GM19438 (cell line): ENCODE measurements around the gene LOXHD1.

ENCODE experiments used
- ATAC-seq: cut with Tn5 transposase; IDR thresholded peaks from one replicate; pipeline ENCODE4 v1.9.1; 2021; ENCODE audit warnings: low read depth; ENCODE audit not compliant: unreplicated experiment

The LOXHD1 gene

DNA sequence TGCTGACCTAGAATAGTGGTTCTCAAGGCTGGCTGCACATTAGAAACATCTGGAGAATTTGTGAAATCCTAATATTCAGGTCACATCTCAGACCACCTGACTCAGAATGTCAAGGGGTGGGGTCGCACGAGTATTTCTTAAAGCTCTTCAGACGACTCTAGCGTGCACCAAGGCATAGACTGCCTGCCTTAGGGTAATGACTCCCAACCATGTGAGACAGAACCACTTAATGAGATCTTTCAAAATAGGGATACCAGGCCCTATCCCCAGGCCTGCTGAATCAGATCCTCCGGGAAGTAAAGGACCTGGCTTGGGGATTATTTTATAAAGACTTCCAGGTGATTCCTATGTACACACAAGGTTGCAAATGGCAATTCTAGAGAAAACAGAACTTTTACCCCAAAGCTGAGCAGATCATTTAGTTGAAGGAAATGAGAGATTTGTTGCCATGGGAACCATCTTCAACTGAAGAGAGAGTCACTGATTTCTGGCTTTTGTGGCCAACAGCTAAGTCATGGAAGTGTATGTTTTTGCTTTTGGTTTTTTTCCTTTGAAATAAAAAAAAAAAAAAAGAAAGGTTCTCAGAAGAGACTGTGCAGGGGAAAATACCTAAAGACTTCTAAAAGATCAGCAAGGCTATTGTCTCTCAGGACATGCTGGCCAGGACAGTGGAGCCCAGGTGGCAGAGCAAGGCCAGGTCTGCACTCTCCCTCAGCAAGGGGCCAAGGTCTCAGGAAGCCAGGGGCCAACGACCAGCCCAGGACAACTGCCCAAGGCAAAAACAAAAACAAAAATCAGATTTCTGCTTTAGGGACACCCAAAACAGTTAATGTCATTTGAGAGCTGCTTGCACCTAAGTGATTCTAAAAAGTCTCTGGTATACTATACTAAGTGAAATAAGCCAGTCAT lies 15.3 kb upstream of the LOXHD1 start:
- no peak for ATAC-seq

DNA sequence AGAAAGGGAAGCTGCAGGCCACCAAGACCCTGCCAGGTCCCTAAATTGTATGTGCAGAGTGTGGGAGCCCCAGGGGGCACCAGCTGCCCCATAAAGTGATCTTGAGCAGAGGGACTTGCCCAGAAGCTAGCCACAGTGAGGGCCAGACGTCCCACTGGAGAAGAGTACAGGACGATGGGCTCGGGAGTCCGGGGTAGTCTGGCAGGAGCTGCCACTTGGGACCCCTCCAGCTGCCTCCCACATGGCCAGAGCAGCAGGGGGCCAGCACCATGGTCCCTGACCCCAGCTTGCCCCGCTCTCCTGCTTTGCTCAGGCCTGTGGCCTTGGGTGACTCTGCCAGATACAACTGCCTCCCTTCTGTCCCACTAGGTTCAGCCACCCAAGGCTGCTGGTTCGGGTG lies 11.7 kb upstream of the LOXHD1 start:
- no peak for ATAC-seq

GRCh38 chr18:46668135-46668534 lies 11.1 kb upstream of the LOXHD1 start:
- no peak for ATAC-seq

DNA sequence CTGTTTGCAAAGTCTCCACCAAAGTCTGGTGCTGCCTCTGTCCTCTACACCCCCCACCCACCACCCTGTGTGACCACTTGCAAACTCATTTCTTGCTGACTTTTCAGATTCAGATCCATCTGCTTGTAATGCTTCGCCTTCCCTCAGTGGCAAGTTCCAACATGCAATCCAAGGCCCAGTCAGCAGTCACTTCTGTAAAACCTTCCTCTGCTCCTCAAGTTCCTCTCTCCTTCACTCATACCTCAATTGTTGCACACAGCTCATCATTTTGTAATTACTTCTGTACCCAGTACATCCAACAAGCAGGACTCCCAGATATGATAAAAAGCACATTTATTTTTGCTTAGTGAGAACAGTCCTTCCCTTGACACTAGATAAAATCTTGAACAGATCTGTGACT lies 6.5 kb upstream of the LOXHD1 start:
- ATAC-seq = no peak

- ATAC-seq = no peak
These were observed 4.1 kb upstream of the LOXHD1 start for GRCh38 chr18:46660957-46661749.

DNA sequence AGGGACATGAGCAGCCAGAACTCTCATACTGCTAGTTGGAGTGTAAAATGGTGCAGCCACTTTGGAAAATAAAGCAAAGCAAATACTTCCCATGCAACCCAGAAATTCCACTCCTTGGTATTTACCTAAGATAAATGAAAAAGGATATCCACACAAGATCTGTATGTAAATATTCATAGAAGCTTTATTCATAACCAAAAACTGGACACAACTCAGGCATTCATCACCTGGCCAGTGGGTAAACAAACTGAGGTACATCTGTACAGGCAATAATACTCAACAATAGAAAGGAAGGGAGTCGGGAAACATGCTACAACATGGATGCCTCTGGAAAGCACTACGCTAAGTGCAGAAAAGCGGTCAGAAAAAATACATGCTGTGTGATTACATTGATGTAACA lies 2.5 kb upstream of the LOXHD1 start:
- no peak for ATAC-seq

- no peak for ATAC-seq
These were observed 500 bp downstream of the LOXHD1 start for GRCh38 chr18:46656326-46657114.

DNA sequence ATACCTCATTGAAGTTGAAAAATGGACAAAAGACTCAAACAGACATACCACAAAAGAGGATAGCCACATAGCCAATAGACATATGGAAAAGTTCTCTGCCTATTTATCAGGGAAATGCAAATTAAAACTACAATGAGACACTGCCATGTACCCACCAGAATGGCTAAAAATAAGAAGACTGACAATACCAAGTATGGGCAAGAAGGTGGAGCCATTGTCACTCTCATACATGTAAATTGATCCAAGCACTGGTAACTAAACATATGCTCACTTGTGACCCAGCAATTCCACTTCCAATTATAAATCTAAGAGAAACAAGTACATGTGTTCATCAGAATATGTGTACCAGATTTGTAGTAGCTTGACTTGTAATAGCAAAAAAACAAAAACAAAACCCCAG lies 4.6 kb downstream of the LOXHD1 start:
- no peak for ATAC-seq

- no peak for ATAC-seq
These were observed 6.3 kb downstream of the LOXHD1 start for GRCh38 chr18:46650681-46651080.

DNA sequence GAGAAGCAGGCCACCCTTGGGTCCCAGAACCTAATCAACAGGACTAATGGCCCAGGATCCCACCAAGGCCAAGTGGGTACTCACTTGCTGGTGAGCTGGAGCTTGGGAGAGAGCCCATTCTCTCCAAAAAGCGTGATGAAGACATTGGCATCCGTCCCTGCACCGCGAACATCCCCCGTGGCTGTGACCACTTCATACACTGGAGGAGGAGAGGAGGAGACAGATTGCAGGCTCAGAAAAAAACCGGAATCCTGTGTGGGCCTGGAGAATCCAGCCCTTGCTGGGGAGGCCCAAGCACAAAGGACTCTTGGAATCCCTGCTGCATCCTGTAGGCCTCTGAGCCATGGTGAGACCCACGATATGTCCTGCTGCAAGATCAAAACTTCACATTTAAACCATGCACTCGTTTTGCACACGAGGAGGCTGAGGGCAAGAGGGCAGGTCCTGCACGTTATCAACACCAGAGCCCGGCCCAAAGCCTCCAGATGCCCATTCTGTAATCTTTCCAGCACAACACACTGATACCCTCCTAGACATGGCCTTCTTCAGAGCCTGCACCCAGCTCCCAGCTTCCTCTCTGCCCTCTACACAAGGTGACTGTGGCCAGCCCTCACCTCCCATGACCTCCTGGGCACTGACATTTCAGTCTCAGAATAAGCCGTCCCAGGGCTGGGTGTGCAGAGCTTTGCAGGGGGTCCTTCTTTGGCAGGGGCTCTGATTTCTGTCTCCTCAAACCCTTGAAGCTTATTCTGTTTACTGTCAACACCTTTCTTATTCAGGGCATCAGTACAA lies 7.8 kb downstream of the LOXHD1 start:
- ATAC-seq = no peak

DNA sequence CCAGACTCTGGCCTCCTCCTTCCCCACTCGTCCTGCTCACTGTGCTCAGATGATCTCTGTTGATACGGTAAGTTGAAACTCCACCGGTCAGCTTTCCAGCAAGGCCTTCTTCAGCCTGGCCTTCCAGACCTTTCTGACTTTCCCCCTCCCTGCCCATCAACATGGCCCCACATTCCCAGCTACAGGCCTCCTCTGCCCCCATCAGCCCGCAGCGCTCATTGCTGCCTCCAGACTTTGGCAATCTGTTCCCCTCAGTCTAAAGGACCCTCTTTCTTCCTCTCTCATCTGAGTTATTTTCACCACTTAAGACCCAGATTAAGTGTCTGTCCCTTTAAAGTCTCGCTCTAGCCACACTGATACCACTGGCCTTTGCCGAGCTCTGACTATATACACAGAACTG lies 10.6 kb downstream of the LOXHD1 start:
- ATAC-seq = no peak

- ATAC-seq = no peak
These were observed 14.5 kb downstream of the LOXHD1 start for GRCh38 chr18:46642561-46642960.

DNA sequence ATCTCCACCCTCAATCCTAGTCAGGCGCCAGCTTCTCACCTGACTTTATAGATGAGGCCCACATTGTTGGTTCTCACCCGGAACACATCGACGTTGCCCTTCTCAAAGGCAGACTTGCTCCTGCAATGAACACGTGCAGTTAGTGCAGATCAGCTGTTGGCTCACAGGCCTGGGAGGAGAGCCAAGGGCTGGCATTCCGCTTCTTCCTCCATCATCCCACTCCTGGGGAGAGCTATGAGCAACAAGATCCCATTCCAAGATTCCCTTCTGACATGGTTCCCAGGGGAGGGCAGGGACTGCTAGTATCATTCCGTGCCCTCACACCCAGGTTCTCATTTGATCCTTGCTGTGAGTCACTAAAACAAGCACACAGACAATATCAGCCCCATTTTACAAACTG lies 15.1 kb downstream of the LOXHD1 start:
- no peak for ATAC-seq

DNA sequence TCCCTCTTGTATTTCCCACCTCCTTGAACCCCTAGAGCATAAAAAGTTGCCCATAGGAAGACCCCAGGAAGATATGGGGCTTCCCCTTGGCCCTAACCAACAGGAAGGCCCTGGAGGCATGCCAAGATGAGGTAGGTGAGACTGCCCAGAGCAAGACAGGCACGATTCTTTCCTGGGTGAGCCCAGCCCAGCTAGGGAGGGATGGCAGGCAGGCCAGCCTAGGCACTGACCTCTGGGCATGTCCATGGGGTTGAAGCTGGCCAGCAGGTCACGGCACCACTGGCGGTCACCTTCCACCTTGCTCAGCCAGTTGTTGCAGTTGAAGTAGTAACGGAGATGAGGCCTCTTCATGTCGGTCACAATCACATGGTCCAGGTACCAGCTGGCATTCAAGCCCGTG lies 17.6 kb downstream of the LOXHD1 start:
- ATAC-seq = no peak

DNA sequence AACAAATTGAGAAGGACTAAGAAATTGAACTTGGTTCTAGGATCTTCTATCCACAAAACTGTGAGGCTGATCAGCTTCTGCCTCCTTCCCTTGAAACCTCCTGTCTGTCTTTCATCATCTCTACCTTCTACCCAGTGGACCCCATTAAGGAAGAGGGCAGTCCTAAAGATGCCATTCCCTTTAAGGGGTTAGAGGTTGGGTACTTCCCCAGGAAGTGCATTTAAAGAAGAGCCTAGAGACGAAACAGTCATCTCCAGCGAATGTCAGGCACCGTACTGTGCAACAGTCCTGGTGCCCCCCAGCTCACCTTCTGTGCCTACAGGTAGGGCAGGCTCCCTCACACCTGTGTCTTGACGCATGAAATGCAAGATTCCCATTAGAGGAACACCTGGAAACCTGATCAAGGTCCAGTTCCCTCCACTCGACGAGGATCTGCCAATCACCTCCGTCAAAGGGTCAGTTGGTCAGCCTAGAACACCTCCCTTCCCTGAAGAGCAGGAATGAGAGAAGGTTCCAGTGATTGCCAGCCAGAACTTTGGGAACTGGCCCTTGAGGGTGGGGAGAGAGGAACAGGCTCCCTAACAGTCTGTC lies 20.9 kb downstream of the LOXHD1 start:
- ATAC-seq = no peak

DNA sequence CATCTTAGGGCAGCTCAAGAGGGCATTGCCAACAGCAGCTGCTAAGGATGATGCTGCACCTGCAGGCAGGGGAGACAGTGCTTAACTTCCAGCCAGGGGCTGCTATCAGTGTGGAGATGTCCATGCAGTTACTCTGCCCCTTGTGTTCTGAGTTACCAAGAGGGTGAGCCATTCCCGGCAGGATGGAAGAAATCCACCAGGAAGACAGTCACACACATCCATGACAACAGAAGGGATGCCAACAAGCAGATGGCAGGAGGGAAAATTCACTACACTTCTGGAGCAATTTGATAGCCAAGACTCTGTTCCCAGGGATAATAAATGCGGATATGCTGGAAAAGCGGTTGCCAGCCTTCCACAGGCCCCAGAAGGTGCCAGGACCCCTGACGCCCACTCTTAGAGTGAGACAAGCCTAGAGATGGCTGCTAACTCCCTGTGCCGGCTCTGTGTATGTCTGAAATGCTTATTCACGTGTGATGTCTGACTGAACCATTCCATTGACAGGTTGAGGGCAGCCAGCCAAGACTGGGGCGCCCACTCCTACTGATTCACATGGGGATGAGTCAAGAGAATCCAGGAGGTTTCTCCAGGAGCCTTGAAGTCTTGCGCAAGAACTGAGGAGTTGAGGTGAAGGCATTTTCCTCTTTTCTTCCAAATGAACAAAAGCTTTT lies 24.5 kb downstream of the LOXHD1 start:
- ATAC-seq = no peak

GRCh38 chr18:46630991-46631390 lies 26.0 kb downstream of the LOXHD1 start:
- ATAC-seq = no peak

DNA sequence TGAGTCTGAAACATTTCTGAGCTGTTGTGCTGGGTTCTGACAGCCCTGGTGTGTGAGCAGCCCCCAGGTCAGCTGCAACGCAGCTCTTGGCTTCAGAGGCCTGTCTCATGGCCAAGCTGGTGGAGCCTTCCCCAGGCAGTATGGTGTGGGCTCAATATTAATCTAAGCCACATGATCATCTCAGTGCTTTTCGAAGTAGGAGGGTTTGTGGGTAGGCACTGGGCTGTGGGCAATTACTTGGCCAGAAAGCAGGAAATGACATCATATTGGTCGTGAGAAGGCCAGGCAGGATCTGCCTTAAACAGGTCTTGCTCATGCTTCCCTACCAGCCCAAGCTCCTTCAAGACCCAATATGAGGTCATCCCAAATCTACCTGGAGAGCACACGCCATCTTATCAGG lies 26.9 kb downstream of the LOXHD1 start:
- ATAC-seq = no peak

DNA sequence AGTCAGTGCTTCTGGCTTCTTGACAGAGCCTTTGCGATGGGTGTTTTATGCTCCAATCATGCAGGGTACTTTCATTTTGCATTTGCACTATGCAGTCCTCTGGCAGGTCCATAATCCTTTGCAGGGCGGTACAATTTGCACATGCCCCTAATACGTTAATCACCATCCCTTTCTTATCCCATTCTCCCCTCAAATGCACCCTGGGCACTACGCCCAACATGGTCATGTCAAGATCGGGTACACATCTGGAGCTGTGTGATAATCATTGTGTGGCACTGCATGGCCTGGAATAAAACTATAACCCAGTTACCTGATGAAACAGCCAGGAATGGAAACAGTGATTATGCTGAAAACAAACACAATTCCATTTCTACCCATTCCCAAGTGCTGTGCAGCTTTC lies 27.7 kb downstream of the LOXHD1 start:
- no peak for ATAC-seq
